Mesothelial cell of epicardium (in vitro differentiated cells): ENCODE results near the gene C16orf78. TPM values are rescaled to one million over a fixed set of nuclear protein-coding genes. Genes with fewer than 3 reads are reported as not detected.

Source experiments
- DNase-seq, 2 experiments: peaks; one replicate each; pipeline ENCODE4 v3.0.0; 2021; ENCODE audit warnings: low spot score in 2 of 2; ENCODE audit not compliant: unreplicated experiment in 2 of 2
- H3K27ac Mint-ChIP-seq: 2 replicates; pipeline ENCODE4 v1.8.0; 2021; ENCODE audit warnings: mixed read lengths
- H3K27me3 Mint-ChIP-seq: 2 replicates; pipeline ENCODE4 v1.8.0; 2021; ENCODE audit warnings: low read depth, mixed read lengths
- H3K36me3 Mint-ChIP-seq: 2 replicates; pipeline ENCODE4 v1.8.0; 2021; ENCODE audit warnings: mixed read lengths
- H3K4me1 Mint-ChIP-seq: 2 replicates; pipeline ENCODE4 v1.8.0; 2021; ENCODE audit warnings: mixed read lengths
- H3K4me3 Mint-ChIP-seq: 2 replicates; pipeline ENCODE4 v1.8.0; 2021; ENCODE audit warnings: mild to moderate bottlenecking, moderate library complexity, mixed read lengths
- H3K9me3 Mint-ChIP-seq: 2 replicates; pipeline ENCODE4 v1.8.0; 2021; ENCODE audit warnings: mixed read lengths
- CTCF ChIP-seq: fragments of 200-600 bp; sonication (generic); IDR thresholded peaks from one replicate; pipeline ENCODE4 v1.5.0; 2021; ENCODE audit warnings: antibody characterized with exemption; ENCODE audit not compliant: unreplicated experiment
- total RNA-seq: library from RNA; stranded (reverse); gene quantifications from 3 replicates; pipeline ENCODE4 v1.2.1, GENCODE V29; 2021

C16orf78 gene
- total RNA-seq, 1 donor from 2014 or later = not detected

GRCh38 chr16:49377196-49377755, 3.7 kb downstream of the C16orf78 start:
- Mint-ChIP-seq H3K4me3 (no peak overlapping the region), H3K27me3 (peaks cover 7% of the 10 kb centered on the region), H3K27ac (no peak overlapping the region), H3K9me3 (no peaks in the 10 kb centered on the region), H3K4me1 (no peaks in the 10 kb centered on the region), H3K36me3 (no peaks in the 10 kb centered on the region)
- no peak for DNase-seq
- TF ChIP-seq CTCF = no peak

GRCh38 chr16:49378238-49378637, 4.6 kb downstream of the C16orf78 start:
- no peak for DNase-seq
- Mint-ChIP-seq H3K27ac (no peak overlapping the region), H3K4me3 (no peak overlapping the region), H3K9me3 (peaks cover 5% of the 10 kb centered on the region), H3K27me3 (peaks cover 7% of the 10 kb centered on the region), H3K4me1 (no peaks in the 10 kb centered on the region), H3K36me3 (no peaks in the 10 kb centered on the region)
- no peak for TF ChIP-seq CTCF

GRCh38 chr16:49378816-49379215, 5.2 kb downstream of the C16orf78 start:
- no peaks in the 10 kb centered on the region for H3K36me3 Mint-ChIP-seq
- H3K4me1 Mint-ChIP-seq = no peaks in the 10 kb centered on the region
- peaks cover 9% of the 10 kb centered on the region for H3K9me3 Mint-ChIP-seq
- H3K4me3 Mint-ChIP-seq = no peak overlapping the region
- TF ChIP-seq CTCF = no peak
- H3K27ac Mint-ChIP-seq = no peak overlapping the region
- peaks cover 7% of the 10 kb centered on the region for H3K27me3 Mint-ChIP-seq
- no peak for DNase-seq

GRCh38 chr16:49382916-49383315, 9.3 kb downstream of the C16orf78 start:
- Mint-ChIP-seq H3K27ac (no peak overlapping the region), H3K9me3 (peaks cover 18% of the 10 kb centered on the region), H3K36me3 (no peaks in the 10 kb centered on the region), H3K4me3 (no peak overlapping the region), H3K27me3 (peaks cover 3% of the 10 kb centered on the region), H3K4me1 (no peaks in the 10 kb centered on the region)
- no peak for TF ChIP-seq CTCF
- DNase-seq = no peak

- Mint-ChIP-seq H3K27ac (no peak overlapping the region), H3K36me3 (no peaks in the 10 kb centered on the region), H3K4me3 (no peak overlapping the region), H3K9me3 (no peaks in the 10 kb centered on the region), H3K27me3 (peaks cover 59% of the 10 kb centered on the region), H3K4me1 (no peaks in the 10 kb centered on the region)
- TF ChIP-seq CTCF = no peak
- DNase-seq = no peak
Observed at GRCh38 chr16:49395021-49395420, 21.4 kb downstream of the C16orf78 start.
